OCI-LY3 (cell line): Measurements from ENCODE around the gene DDX18.

Experiments used
- H2AFZ ChIP-seq: fragments of 200-600, 300-600 bp; shearing (Covaris generic); 2 replicates; pipeline ENCODE4 v1.6.0; 2014; ENCODE audit warnings: antibody characterized with exemption, low read depth, low read length
- H3K27ac ChIP-seq: fragments of 200-600, 300-600 bp; sonication (generic); 2 replicates; pipeline ENCODE4 v1.5.1; 2014; ENCODE audit warnings: mild to moderate bottlenecking, low read length, moderate library complexity, mixed read lengths
- H3K27me3 ChIP-seq: fragments of 200-600, 300-600 bp; sonication (generic); 2 replicates; pipeline ENCODE4 v1.6.1; 2014; ENCODE audit warnings: low read depth, low read length, mixed read lengths
- H3K36me3 ChIP-seq: fragments of 200-600, 300-600 bp; sonication (generic); replicated peaks from 2 replicates; pipeline ENCODE3; 2014; ENCODE audit warnings: low read depth, low read length, mixed read lengths
- H3K4me1 ChIP-seq: fragments of 300-600, 200-600 bp; sonication (generic); 2 replicates; pipeline ENCODE4 v1.6.1; 2014; ENCODE audit warnings: low read length, mixed read lengths
- H3K4me2 ChIP-seq: fragments of 200-600, 300-600 bp; sonication (generic); 2 replicates; pipeline ENCODE4 v1.6.1; 2014; ENCODE audit warnings: low read length, mixed read lengths
- H3K4me3 ChIP-seq: fragments of 300-600, 200-600 bp; sonication (generic); 2 replicates; pipeline ENCODE4 v1.5.1; 2014; ENCODE audit warnings: antibody characterized with exemption, mild to moderate bottlenecking, low read length, moderate library complexity
- H3K79me2 ChIP-seq: fragments of 300-600, 200-600 bp; shearing (Covaris generic); 2 replicates; pipeline ENCODE4 v1.6.1; 2014; ENCODE audit warnings: mild to moderate bottlenecking, low read length, mixed read lengths
- H3K9ac ChIP-seq: fragments of 300-600, 200-600 bp; shearing (Covaris generic); 2 replicates; pipeline ENCODE4 v1.6.0; 2014; ENCODE audit warnings: mild to moderate bottlenecking, low read length, moderate library complexity
- H3K9me3 ChIP-seq: fragments of 200-600, 300-600 bp; shearing (Covaris generic); 2 replicates; pipeline ENCODE4 v1.6.1; 2014; ENCODE audit warnings: low read length, mixed read lengths; ENCODE audit not compliant: insufficient read depth
- H4K20me1 ChIP-seq: fragments of 200-600, 300-600 bp; sonication (generic); 2 replicates; pipeline ENCODE4 v1.6.1; 2016; ENCODE audit warnings: low read length, mixed read lengths; ENCODE audit not compliant: insufficient read depth
- EZH2phosphoT487 ChIP-seq: fragments of 200-600 bp; shearing (Covaris generic); IDR thresholded peaks from 2 replicates; pipeline ENCODE4 v1.6.1; 2018; ENCODE audit warnings: antibody characterized with exemption, mixed run types, low read depth
- TF ChIP-seq, protein P1 (sequence below): fragments of 200-600, 300-600 bp; sonication (generic); IDR thresholded peaks from 2 replicates; pipeline ENCODE4 v1.5.1; 2014; ENCODE audit warnings: antibody characterized with exemption, low read length, low read depth

DDX18 gene

DNA sequence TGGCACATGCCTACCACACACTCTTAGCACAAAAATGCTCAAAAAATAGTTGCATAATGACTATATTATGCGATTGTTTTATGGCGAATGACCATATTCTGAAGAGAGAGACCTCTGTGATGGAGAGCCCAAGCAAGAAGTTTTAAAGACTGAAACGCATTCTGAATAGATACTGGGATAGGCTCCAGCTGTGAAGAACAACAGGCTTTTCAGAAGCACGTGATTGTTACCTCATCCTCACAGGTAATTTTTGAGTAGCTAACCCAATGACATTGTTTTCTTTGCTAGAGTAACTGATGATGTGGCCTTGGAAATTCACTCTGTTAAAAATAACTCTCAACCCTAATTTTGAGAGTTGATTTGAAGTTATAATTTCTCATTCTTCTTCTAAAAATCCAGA lies 2.0 kb upstream of the DDX18 start:
- Histone ChIP-seq H3K27me3 (no peaks in the 10 kb centered on the region), H3K4me1 (peaks cover 20% of the 10 kb centered on the region), H3K36me3 (peaks cover 9% of the 10 kb centered on the region), H3K79me2 (peaks cover 29% of the 10 kb centered on the region), H3K27ac (no peak overlapping the region), H3K9me3 (no peaks in the 10 kb centered on the region), H3K4me2 (no peak overlapping the region), H2AFZ (no peak overlapping the region), H4K20me1 (no peaks in the 10 kb centered on the region; the same call in 1 of the 2 replicates), H3K9ac (no peak overlapping the region), H3K4me3 (no peak overlapping the region)
- TF ChIP-seq EZH2phosphoT487, result no peak
- TF ChIP-seq, protein P1, sequence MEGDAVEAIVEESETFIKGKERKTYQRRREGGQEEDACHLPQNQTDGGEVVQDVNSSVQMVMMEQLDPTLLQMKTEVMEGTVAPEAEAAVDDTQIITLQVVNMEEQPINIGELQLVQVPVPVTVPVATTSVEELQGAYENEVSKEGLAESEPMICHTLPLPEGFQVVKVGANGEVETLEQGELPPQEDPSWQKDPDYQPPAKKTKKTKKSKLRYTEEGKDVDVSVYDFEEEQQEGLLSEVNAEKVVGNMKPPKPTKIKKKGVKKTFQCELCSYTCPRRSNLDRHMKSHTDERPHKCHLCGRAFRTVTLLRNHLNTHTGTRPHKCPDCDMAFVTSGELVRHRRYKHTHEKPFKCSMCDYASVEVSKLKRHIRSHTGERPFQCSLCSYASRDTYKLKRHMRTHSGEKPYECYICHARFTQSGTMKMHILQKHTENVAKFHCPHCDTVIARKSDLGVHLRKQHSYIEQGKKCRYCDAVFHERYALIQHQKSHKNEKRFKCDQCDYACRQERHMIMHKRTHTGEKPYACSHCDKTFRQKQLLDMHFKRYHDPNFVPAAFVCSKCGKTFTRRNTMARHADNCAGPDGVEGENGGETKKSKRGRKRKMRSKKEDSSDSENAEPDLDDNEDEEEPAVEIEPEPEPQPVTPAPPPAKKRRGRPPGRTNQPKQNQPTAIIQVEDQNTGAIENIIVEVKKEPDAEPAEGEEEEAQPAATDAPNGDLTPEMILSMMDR, result no peak

DNA sequence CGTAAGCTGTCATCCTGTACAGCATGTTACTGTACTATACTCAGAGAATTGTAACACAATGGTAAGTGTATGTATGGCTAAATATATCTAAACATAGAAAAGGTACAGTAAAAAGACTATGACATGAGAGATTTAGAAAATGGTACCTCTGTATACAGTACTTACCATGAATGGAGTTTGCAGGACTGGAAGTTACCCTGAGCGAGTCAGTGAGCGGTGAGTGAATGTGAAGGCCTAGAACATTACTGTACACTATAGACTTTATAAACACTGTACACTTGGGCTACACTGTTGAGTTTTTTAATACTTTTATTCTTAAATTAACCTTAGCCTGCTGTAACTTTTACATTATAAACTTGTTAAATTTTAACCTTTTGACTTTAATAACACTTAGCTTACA lies 1.5 kb downstream of the DDX18 start:
- Histone ChIP-seq H3K27me3 (no peaks in the 10 kb centered on the region), H3K9me3 (no peaks in the 10 kb centered on the region), H3K4me2 (peak overlapping the region; percentile 89), H4K20me1 (no peaks in the 10 kb centered on the region; the same call in 1 of the 2 replicates), H2AFZ (no peak overlapping the region), H3K4me3 (peak overlapping the region; percentile 98), H3K36me3 (peaks cover 39% of the 10 kb centered on the region), H3K27ac (no peak overlapping the region), H3K9ac (peak overlapping the region; percentile 95; the same call in 1 of the 2 replicates), H3K4me1 (peaks cover 44% of the 10 kb centered on the region), H3K79me2 (peaks cover 56% of the 10 kb centered on the region)
- TF ChIP-seq EZH2phosphoT487, result no peak
- TF ChIP-seq, protein P1, result no peak

DNA sequence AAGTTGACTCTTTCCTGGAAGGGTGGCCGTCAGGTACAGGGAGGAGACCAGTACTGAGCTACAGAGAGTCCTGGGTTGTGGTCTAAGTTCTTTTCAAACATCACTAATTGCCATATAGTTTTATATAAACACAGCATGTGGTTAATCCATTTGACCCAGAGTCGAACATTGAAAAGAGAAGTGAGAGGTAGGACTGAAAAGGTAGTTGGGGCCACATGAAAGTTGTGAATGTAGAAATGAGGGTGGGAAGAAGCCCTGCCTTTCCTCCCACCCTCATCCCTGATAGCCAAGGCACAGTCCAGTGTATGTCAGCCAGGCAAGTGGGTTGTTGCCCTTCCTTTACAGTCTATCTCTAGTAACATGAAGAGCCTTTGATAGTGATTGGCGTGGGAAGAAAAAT lies 4.4 kb downstream of the DDX18 start:
- H3K27me3 ChIP-seq, result no peaks in the 10 kb centered on the region
- TF ChIP-seq, protein P1, result no peak
- TF ChIP-seq EZH2phosphoT487, result no peak
- H4K20me1 ChIP-seq, result no peaks in the 10 kb centered on the region; the same call in 1 of the 2 replicates
- peak overlapping the region; percentile 19; the same call in 1 of the 2 replicates for H3K27ac ChIP-seq
- no peak overlapping the region for H2AFZ ChIP-seq
- no peak overlapping the region for H3K4me3 ChIP-seq
- H3K79me2 ChIP-seq, result peaks cover 56% of the 10 kb centered on the region
- H3K4me1 ChIP-seq, result peaks cover 44% of the 10 kb centered on the region
- peaks cover 67% of the 10 kb centered on the region for H3K36me3 ChIP-seq
- H3K4me2 ChIP-seq, result no peak overlapping the region
- no peak overlapping the region for H3K9ac ChIP-seq
- H3K9me3 ChIP-seq, result no peaks in the 10 kb centered on the region

DNA sequence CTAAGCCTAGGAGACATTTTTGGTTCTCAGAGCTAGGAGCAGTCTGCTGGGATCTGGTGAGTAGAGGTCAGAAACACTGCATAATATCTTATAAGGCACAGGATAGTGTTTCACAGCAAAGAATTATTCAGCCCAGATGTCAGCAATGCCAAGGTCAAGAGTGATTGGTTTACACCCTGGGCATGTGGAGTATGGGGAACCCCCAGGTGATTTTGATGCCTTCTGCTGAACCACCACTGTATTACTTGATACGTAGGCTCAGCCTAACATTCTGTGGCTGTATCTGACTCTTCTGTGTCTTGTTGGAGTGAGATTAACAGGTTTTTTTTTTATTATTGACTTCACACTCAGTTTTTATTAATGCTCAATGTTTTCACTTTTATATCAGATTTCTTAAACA lies 6.0 kb downstream of the DDX18 start:
- Histone ChIP-seq H2AFZ (no peak overlapping the region), H3K79me2 (peaks cover 46% of the 10 kb centered on the region), H3K9ac (no peak overlapping the region), H3K4me3 (no peak overlapping the region), H3K27me3 (no peaks in the 10 kb centered on the region), H3K9me3 (no peaks in the 10 kb centered on the region), H3K36me3 (peaks cover 82% of the 10 kb centered on the region), H4K20me1 (no peaks in the 10 kb centered on the region), H3K27ac (peak overlapping the region; percentile 4; the same call in 1 of the 2 replicates), H3K4me2 (no peak overlapping the region; the same call in 1 of the 2 replicates), H3K4me1 (peaks cover 43% of the 10 kb centered on the region)
- TF ChIP-seq EZH2phosphoT487, result no peak
- TF ChIP-seq, protein P1, result no peak
